Measurements from ENCODE around the gene TMEM72. TPM values are rescaled to one million over a fixed set of nuclear protein-coding genes. Genes with fewer than 3 reads are reported as not detected.
A peak's percentile ranks its signal among the peaks of the same experiment; 100 is the strongest.

TMEM72 gene
- total and polyA plus RNA-seq, 2 donors, result 0.05 to 0.07 TPM

- Histone ChIP-seq H3K27me3 (ENCODE audit: control insufficient read depth in 2 of 2, insufficient read depth in 1 of 2, low read length in 1 of 2) (no peaks in the 10 kb centered on the region), H3K9me3 (ENCODE audit: control insufficient read depth in 2 of 2, insufficient read depth in 1 of 2, low read length in 1 of 2) (peaks cover 0 to 11% of the 10 kb centered on the region in 2 donors), H3K4me1 (ENCODE audit: control insufficient read depth in 2 of 2, insufficient read depth in 2 of 2, low read length in 2 of 2) (no peaks in the 10 kb centered on the region), H3K36me3 (ENCODE audit: control insufficient read depth in 2 of 2, insufficient read depth in 2 of 2, low read length in 1 of 2) (no peaks in the 10 kb centered on the region), H3K4me3 (ENCODE audit: low read length in 2 of 2) (no peak overlapping the region), H3K27ac (ENCODE audit: low read depth in 1 of 2, low read length in 1 of 2) (no peak overlapping the region)
- no peak for DNase-seq (ENCODE audit: low read depth in 6 of 9, low spot score in 9 of 9)
- 96% methylated on average over 4 of the region's 4 CpGs for WGBS
Observed at GRCh38 chr10:44894691-44895090, 16.4 kb upstream of the TMEM72 start.

GRCh38 chr10:44895280-44895679, 15.9 kb upstream of the TMEM72 start:
- WGBS, result 81% methylated on average over 5 of the region's 5 CpGs
- Histone ChIP-seq H3K27ac (ENCODE audit: low read depth in 1 of 2, low read length in 1 of 2) (no peak overlapping the region), H3K9me3 (ENCODE audit: control insufficient read depth in 2 of 2, insufficient read depth in 1 of 2, low read length in 1 of 2) (peaks cover 0 to 11% of the 10 kb centered on the region in 2 donors)

GRCh38 chr10:44897049-44897448, 14.1 kb upstream of the TMEM72 start:
- WGBS, result 97% methylated on average over 7 of the region's 7 CpGs
- Histone ChIP-seq H3K4me1 (ENCODE audit: control insufficient read depth in 2 of 2, insufficient read depth in 2 of 2, low read length in 2 of 2) (no peaks in the 10 kb centered on the region), H3K9me3 (ENCODE audit: control insufficient read depth in 2 of 2, insufficient read depth in 1 of 2, low read length in 1 of 2) (peaks cover 0 to 11% of the 10 kb centered on the region in 2 donors), H3K36me3 (ENCODE audit: control insufficient read depth in 2 of 2, insufficient read depth in 2 of 2, low read length in 1 of 2) (no peaks in the 10 kb centered on the region), H3K27ac (ENCODE audit: low read depth in 1 of 2, low read length in 1 of 2) (no peak overlapping the region), H3K27me3 (ENCODE audit: control insufficient read depth in 2 of 2, insufficient read depth in 1 of 2, low read length in 1 of 2) (no peaks in the 10 kb centered on the region), H3K4me3 (ENCODE audit: low read length in 2 of 2) (no peak overlapping the region)
- no peak for DNase-seq (ENCODE audit: low read depth in 6 of 9, low spot score in 9 of 9)

More at GRCh38 chr10:44895280-44895679, 15.9 kb upstream of the TMEM72 start:
- Histone ChIP-seq H3K4me3 (ENCODE audit: low read length in 2 of 2) (no peak overlapping the region), H3K4me1 (ENCODE audit: control insufficient read depth in 2 of 2, insufficient read depth in 2 of 2, low read length in 2 of 2) (no peaks in the 10 kb centered on the region), H3K27me3 (ENCODE audit: control insufficient read depth in 2 of 2, insufficient read depth in 1 of 2, low read length in 1 of 2) (no peaks in the 10 kb centered on the region), H3K36me3 (ENCODE audit: control insufficient read depth in 2 of 2, insufficient read depth in 2 of 2, low read length in 1 of 2) (no peaks in the 10 kb centered on the region)
- no peak for DNase-seq (ENCODE audit: low read depth in 6 of 9, low spot score in 9 of 9)

GRCh38 chr10:44898665-44899064, 12.5 kb upstream of the TMEM72 start:
- no peaks in the 10 kb centered on the region for H3K27me3 ChIP-seq (ENCODE audit: control insufficient read depth in 2 of 2, insufficient read depth in 1 of 2, low read length in 1 of 2)
- H3K36me3 ChIP-seq (ENCODE audit: control insufficient read depth in 2 of 2, insufficient read depth in 2 of 2, low read length in 1 of 2), result no peaks in the 10 kb centered on the region
- H3K4me3 ChIP-seq (ENCODE audit: low read length in 2 of 2), result no peak overlapping the region
- no peak for DNase-seq (ENCODE audit: low read depth in 6 of 9, low spot score in 9 of 9)
- WGBS, result 72% methylated on average over 4 of the region's 4 CpGs
- no peak overlapping the region for H3K27ac ChIP-seq (ENCODE audit: low read depth in 1 of 2, low read length in 1 of 2)
- H3K9me3 ChIP-seq (ENCODE audit: control insufficient read depth in 2 of 2, insufficient read depth in 1 of 2, low read length in 1 of 2), result peaks cover 0 to 11% of the 10 kb centered on the region in 2 donors
- H3K4me1 ChIP-seq (ENCODE audit: control insufficient read depth in 2 of 2, insufficient read depth in 2 of 2, low read length in 2 of 2), result peaks cover 0 to 9% of the 10 kb centered on the region in 2 donors

GRCh38 chr10:44899450-44900080, 11.6 kb upstream of the TMEM72 start:
- peaks cover 0 to 11% of the 10 kb centered on the region in 2 donors for H3K9me3 ChIP-seq (ENCODE audit: control insufficient read depth in 2 of 2, insufficient read depth in 1 of 2, low read length in 1 of 2)
- no peak overlapping the region for H3K4me3 ChIP-seq (ENCODE audit: low read length in 2 of 2)
- no peak overlapping the region for H3K27ac ChIP-seq (ENCODE audit: low read depth in 1 of 2, low read length in 1 of 2)
- WGBS, result 85% methylated on average over 5 of the region's 5 CpGs
- H3K4me1 ChIP-seq (ENCODE audit: control insufficient read depth in 2 of 2, insufficient read depth in 2 of 2, low read length in 2 of 2), result peaks cover 0 to 13% of the 10 kb centered on the region in 2 donors
- no peak for DNase-seq (ENCODE audit: low read depth in 6 of 9, low spot score in 9 of 9)
- no peaks in the 10 kb centered on the region for H3K27me3 ChIP-seq (ENCODE audit: control insufficient read depth in 2 of 2, insufficient read depth in 1 of 2, low read length in 1 of 2)
- no peaks in the 10 kb centered on the region for H3K36me3 ChIP-seq (ENCODE audit: control insufficient read depth in 2 of 2, insufficient read depth in 2 of 2, low read length in 1 of 2)

- H3K9me3 ChIP-seq (ENCODE audit: control insufficient read depth in 2 of 2, insufficient read depth in 1 of 2, low read length in 1 of 2), result peaks cover 0 to 4% of the 10 kb centered on the region in 2 donors
- peak in 1 of 9 donors; percentile 45 for DNase-seq (ENCODE audit: low read depth in 6 of 9, low spot score in 9 of 9)
- no peaks in the 10 kb centered on the region for H3K36me3 ChIP-seq (ENCODE audit: control insufficient read depth in 2 of 2, insufficient read depth in 2 of 2, low read length in 1 of 2)
- peaks cover 0 to 16% of the 10 kb centered on the region in 2 donors for H3K4me1 ChIP-seq (ENCODE audit: control insufficient read depth in 2 of 2, insufficient read depth in 2 of 2, low read length in 2 of 2)
- no peak overlapping the region for H3K4me3 ChIP-seq (ENCODE audit: low read length in 2 of 2)
- no peaks in the 10 kb centered on the region for H3K27me3 ChIP-seq (ENCODE audit: control insufficient read depth in 2 of 2, insufficient read depth in 1 of 2, low read length in 1 of 2)
- H3K27ac ChIP-seq (ENCODE audit: low read depth in 1 of 2, low read length in 1 of 2), result no peak overlapping the region
- WGBS, result 84% methylated on average over 9 of the region's 9 CpGs
Observed at GRCh38 chr10:44902941-44903545, 8.1 kb upstream of the TMEM72 start.

- Histone ChIP-seq H3K9me3 (ENCODE audit: control insufficient read depth in 2 of 2, insufficient read depth in 1 of 2, low read length in 1 of 2) (peaks cover 0 to 9% of the 10 kb centered on the region in 2 donors), H3K4me3 (ENCODE audit: low read length in 2 of 2) (no peak overlapping the region), H3K27me3 (ENCODE audit: control insufficient read depth in 2 of 2, insufficient read depth in 1 of 2, low read length in 1 of 2) (no peaks in the 10 kb centered on the region), H3K27ac (ENCODE audit: low read depth in 1 of 2, low read length in 1 of 2) (no peak overlapping the region), H3K36me3 (ENCODE audit: control insufficient read depth in 2 of 2, insufficient read depth in 2 of 2, low read length in 1 of 2) (no peaks in the 10 kb centered on the region), H3K4me1 (ENCODE audit: control insufficient read depth in 2 of 2, insufficient read depth in 2 of 2, low read length in 2 of 2) (peaks cover 5 to 46% of the 10 kb centered on the region in 2 donors)
- no peak for DNase-seq (ENCODE audit: low read depth in 6 of 9, low spot score in 9 of 9)
- 94% methylated on average over 4 of the region's 4 CpGs for WGBS
Observed at GRCh38 chr10:44906486-44906885, 4.7 kb upstream of the TMEM72 start.

- H3K9me3 ChIP-seq (ENCODE audit: control insufficient read depth in 2 of 2, insufficient read depth in 1 of 2, low read length in 1 of 2), result peaks cover 0 to 9% of the 10 kb centered on the region in 2 donors
- 94% methylated on average over 7 of the region's 7 CpGs for WGBS
- no peaks in the 10 kb centered on the region for H3K36me3 ChIP-seq (ENCODE audit: control insufficient read depth in 2 of 2, insufficient read depth in 2 of 2, low read length in 1 of 2)
- no peak for DNase-seq (ENCODE audit: low read depth in 6 of 9, low spot score in 9 of 9)
- H3K4me3 ChIP-seq (ENCODE audit: low read length in 2 of 2), result no peak overlapping the region
- H3K27ac ChIP-seq (ENCODE audit: low read depth in 1 of 2, low read length in 1 of 2), result no peak overlapping the region
- H3K4me1 ChIP-seq (ENCODE audit: control insufficient read depth in 2 of 2, insufficient read depth in 2 of 2, low read length in 2 of 2), result peaks cover 5 to 56% of the 10 kb centered on the region in 2 donors
- H3K27me3 ChIP-seq (ENCODE audit: control insufficient read depth in 2 of 2, insufficient read depth in 1 of 2, low read length in 1 of 2), result no peaks in the 10 kb centered on the region
Observed at GRCh38 chr10:44907556-44907955, 3.6 kb upstream of the TMEM72 start.

GRCh38 chr10:44908066-44908749, 2.9 kb upstream of the TMEM72 start:
- H3K36me3 ChIP-seq (ENCODE audit: control insufficient read depth in 2 of 2, insufficient read depth in 2 of 2, low read length in 1 of 2), result no peaks in the 10 kb centered on the region
- H3K4me1 ChIP-seq (ENCODE audit: control insufficient read depth in 2 of 2, insufficient read depth in 2 of 2, low read length in 2 of 2), result peaks cover 10 to 58% of the 10 kb centered on the region in 2 donors
- no peaks in the 10 kb centered on the region for H3K27me3 ChIP-seq (ENCODE audit: control insufficient read depth in 2 of 2, insufficient read depth in 1 of 2, low read length in 1 of 2)
- 94% methylated on average over 10 of the region's 10 CpGs for WGBS
- DNase-seq (ENCODE audit: low read depth in 6 of 9, low spot score in 9 of 9), result no peak
- peaks cover 0 to 9% of the 10 kb centered on the region in 2 donors for H3K9me3 ChIP-seq (ENCODE audit: control insufficient read depth in 2 of 2, insufficient read depth in 1 of 2, low read length in 1 of 2)
- no peak overlapping the region for H3K4me3 ChIP-seq (ENCODE audit: low read length in 2 of 2)
- no peak overlapping the region for H3K27ac ChIP-seq (ENCODE audit: low read depth in 1 of 2, low read length in 1 of 2)
